GM23338 (cell line): ENCODE data around the gene SS18.

Experiments used
- CREB1 ChIP-seq: fragments of 250-450 bp; sonication (Bioruptor Pico); IDR thresholded peaks from 2 replicates; pipeline ENCODE4 v1.5.0; 2020; ENCODE audit warnings: low read depth, mild to moderate bottlenecking, moderate library complexity
- CTCF ChIP-seq, 2 experiments: fragments of 200-600 bp in 1 of 2; sonication (generic) in 1 of 2; conservative IDR thresholded peaks; 2 replicates each; pipeline versions ENCODE4 v1.5.1 to v1.6.1; 2016 to 2017; ENCODE audit warnings: antibody characterized with exemption in 2 of 2, low read depth in 2 of 2, mild to moderate bottlenecking in 2 of 2, moderate library complexity in 1 of 2
- ETS1 ChIP-seq: IDR thresholded peaks from 2 replicates; pipeline ENCODE4 v1.6.1; 2016; ENCODE audit warnings: antibody characterized with exemption
- EZH2 ChIP-seq: fragments of 200-600 bp; sonication (generic); IDR thresholded peaks from one replicate; pipeline ENCODE4 v1.8.0; 2017; ENCODE audit warnings: antibody characterized with exemption, mild to moderate bottlenecking, low read depth; ENCODE audit not compliant: unreplicated experiment
- EZH2phosphoT487 ChIP-seq: fragments of 200-600 bp; sonication (generic); IDR thresholded peaks from one replicate; pipeline ENCODE4 v1.8.1; 2018; ENCODE audit warnings: antibody characterized with exemption; ENCODE audit not compliant: unreplicated experiment
- JUNB ChIP-seq: IDR thresholded peaks from one replicate; pipeline ENCODE4 v1.6.1; 2016; ENCODE audit warnings: antibody characterized with exemption; ENCODE audit not compliant: unreplicated experiment
- NANOG ChIP-seq: IDR thresholded peaks from 2 replicates; pipeline ENCODE4 v1.6.1; 2016; ENCODE audit warnings: antibody characterized with exemption, borderline replicate concordance
- POLR2AphosphoS5 ChIP-seq: IDR thresholded peaks from 2 replicates; pipeline ENCODE4 v1.6.1; 2016; ENCODE audit warnings: antibody characterized with exemption, low read depth
- REST ChIP-seq: IDR thresholded peaks from one replicate; pipeline ENCODE4 v1.6.1; 2018; ENCODE audit warnings: antibody characterized with exemption; ENCODE audit not compliant: unreplicated experiment
- STAT1 ChIP-seq: IDR thresholded peaks from one replicate; pipeline ENCODE4 v1.6.1; 2016; ENCODE audit warnings: antibody characterized with exemption; ENCODE audit not compliant: unreplicated experiment
- ZNF114 ChIP-seq: fragments of 250-450 bp; sonication (Bioruptor Pico); IDR thresholded peaks from 2 replicates; pipeline ENCODE4 v1.5.0; 2020; ENCODE audit warnings: mild to moderate bottlenecking, moderate library complexity

GRCh38 chr18:26104035-26104434 lies 13.6 kb upstream of the SS18 start:
- TF ChIP-seq EZH2 (no peak), POLR2AphosphoS5 (no peak), CTCF (conservative IDR thresholded peaks at IDR 0.05; ENCODE audit: low read depth in 2 of 2) (no peak), JUNB (no peak), EZH2phosphoT487 (no peak), ETS1 (no peak), REST (no peak), STAT1 (no peak), CREB1 (CRISPR knock-in tag) (no peak), NANOG (no peak), ZNF114 (CRISPR knock-in tag) (no peak)
